HEK293 (cell line): ENCODE results near the gene HSPA4L.

ENCODE experiments used
- CTCF ChIP-seq: fragments of 450-650 bp; formaldehyde crosslinking; IDR thresholded peaks from 2 replicates; pipeline ENCODE4 v1.5.1; 2016; ENCODE audit warnings: missing biosample characterization, missing genetic modification characterization
- ZNF146 ChIP-seq: fragments of 450-650 bp; formaldehyde crosslinking; IDR thresholded peaks from 2 replicates; pipeline ENCODE4 v1.5.1; 2016; ENCODE audit warnings: missing biosample characterization, missing genetic modification characterization
- ZNF311 ChIP-seq: fragments of 450-650 bp; formaldehyde crosslinking; IDR thresholded peaks from 2 replicates; pipeline ENCODE4 v1.5.1; 2017; ENCODE audit warnings: missing biosample characterization, missing genetic modification characterization, borderline replicate concordance
- ZNF561 ChIP-seq: fragments of 450-650 bp; IDR thresholded peaks from 2 replicates; pipeline ENCODE4 v1.5.1; 2018; ENCODE audit warnings: missing biosample characterization, missing genetic modification characterization, borderline replicate concordance
- TF ChIP-seq, protein P1 (sequence below): fragments of 450-650 bp; formaldehyde crosslinking; IDR thresholded peaks from 2 replicates; pipeline ENCODE4 v1.5.1; 2017; ENCODE audit warnings: missing biosample characterization, missing genetic modification characterization

GRCh38 chr4:127843704-127844600 is 61.8 kb downstream of the HSPA4L start:
- TF ChIP-seq CTCF (tag by site-specific recombination) (no peak), ZNF311 (no peak), ZNF561 (no peak), ZNF146 (tag by site-specific recombination) (no peak)
- TF ChIP-seq, protein P1, sequence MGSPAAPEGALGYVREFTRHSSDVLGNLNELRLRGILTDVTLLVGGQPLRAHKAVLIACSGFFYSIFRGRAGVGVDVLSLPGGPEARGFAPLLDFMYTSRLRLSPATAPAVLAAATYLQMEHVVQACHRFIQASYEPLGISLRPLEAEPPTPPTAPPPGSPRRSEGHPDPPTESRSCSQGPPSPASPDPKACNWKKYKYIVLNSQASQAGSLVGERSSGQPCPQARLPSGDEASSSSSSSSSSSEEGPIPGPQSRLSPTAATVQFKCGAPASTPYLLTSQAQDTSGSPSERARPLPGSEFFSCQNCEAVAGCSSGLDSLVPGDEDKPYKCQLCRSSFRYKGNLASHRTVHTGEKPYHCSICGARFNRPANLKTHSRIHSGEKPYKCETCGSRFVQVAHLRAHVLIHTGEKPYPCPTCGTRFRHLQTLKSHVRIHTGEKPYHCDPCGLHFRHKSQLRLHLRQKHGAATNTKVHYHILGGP (tag by site-specific recombination), result no peak
